HG03571 (cell line): ENCODE data around the gene PSAPL1.

Experiments
- ATAC-seq: cut with Tn5 transposase; IDR thresholded peaks from one replicate; pipeline ENCODE4 v1.9.1; 2021; ENCODE audit not compliant: unreplicated experiment

The PSAPL1 gene

GRCh38 chr4:7383266-7383665 lies 51.5 kb downstream of the PSAPL1 start:
- no peak for ATAC-seq

- no peak for ATAC-seq
These were observed 52.1 kb downstream of the PSAPL1 start for GRCh38 chr4:7382634-7383014.

- no peak for ATAC-seq
These were observed 52.7 kb downstream of the PSAPL1 start for GRCh38 chr4:7381890-7382633.

GRCh38 chr4:7381221-7381889 lies 53.4 kb downstream of the PSAPL1 start:
- no peak for ATAC-seq
